OCI-LY3 (cell line): ENCODE measurements around the gene SGSH.

ENCODE experiments used
- CTCF ChIP-seq: fragments of 200-600, 300-600 bp; sonication (generic); IDR thresholded peaks from 2 replicates; pipeline ENCODE4 v1.5.1; 2014; ENCODE audit warnings: antibody characterized with exemption, low read length, low read depth
- EZH2phosphoT487 ChIP-seq: fragments of 200-600 bp; shearing (Covaris generic); IDR thresholded peaks from 2 replicates; pipeline ENCODE4 v1.6.1; 2018; ENCODE audit warnings: antibody characterized with exemption, mixed run types, low read depth

- TF ChIP-seq CTCF: no peak
- TF ChIP-seq EZH2phosphoT487: no peak
Observed at GRCh38 chr17:80163336-80163735, 56.8 kb downstream of the SGSH start.
